ENCODE measurements around the gene ELOVL6.
"Not testable (repeated sequence)": the region's sequence is repeated elsewhere in the genome, so short reads cannot be mapped to it uniquely, and the experiment has no call there.

Gene ELOVL6
- 2.5 to 15.0 (median 6.9) reads per million in 9 experiments for total RNA-seq

- Mint-ChIP-seq H3K4me1 (ENCODE audit: low read depth in 2 of 2) (peaks cover 26 to 28% of the 10 kb centered on the region in 2 donors), H3K27ac (peak within 1 kb of the TSS; percentile 94 to 95), H3K9me3 (no peaks in the 10 kb centered on the region), H3K36me3 (ENCODE audit: insufficient read depth) (peaks cover 11% of the 10 kb centered on the region), H3K4me3 (peak within 1 kb of the TSS; percentile 90 to 94), H3K27me3 (no peaks in the 10 kb centered on the region)
- ATAC-seq (replicated peaks) (peak; percentile 3), DNase-seq (peak in 2 of 3 experiments; percentile 3 to 5)
Measured at GRCh38 chr4:110198435-110199416, at the start of gene ELOVL6. TSS of gene ELOVL6 (minus strand) at chr4:110198615. CDS start at chr4:110198335, 280 bp downstream.

- Mint-ChIP-seq H3K36me3 (ENCODE audit: insufficient read depth) (no peaks in the 10 kb centered on the region), H3K27ac (peak overlapping the region in 1 of 2 donors; percentile 51), H3K9me3 (no peaks in the 10 kb centered on the region), H3K4me3 (no peak overlapping the region), H3K27me3 (peaks cover 6 to 17% of the 10 kb centered on the region in 2 donors), H3K4me1 (ENCODE audit: low read depth in 2 of 2) (peaks cover 0 to 1% of the 10 kb centered on the region in 2 donors)
- ATAC-seq (replicated peaks) (no peak), DNase-seq (no peak)
Measured at GRCh38 chr4:110248100-110248499, 49.7 kb upstream of the ELOVL6 start.

GRCh38 chr4:110247591-110247990 lies 49.2 kb upstream of the ELOVL6 start:
- H3K27me3 Mint-ChIP-seq, result peaks cover 6 to 17% of the 10 kb centered on the region in 2 donors
- no peak for DNase-seq
- no peaks in the 10 kb centered on the region for H3K36me3 Mint-ChIP-seq (ENCODE audit: insufficient read depth)
- no peak overlapping the region for H3K4me3 Mint-ChIP-seq
- no peak for ATAC-seq (replicated peaks)
- H3K27ac Mint-ChIP-seq, result peak overlapping the region in 1 of 2 donors; percentile 51
- no peaks in the 10 kb centered on the region for H3K9me3 Mint-ChIP-seq
- H3K4me1 Mint-ChIP-seq (ENCODE audit: low read depth in 2 of 2), result peaks cover 0 to 1% of the 10 kb centered on the region in 2 donors

- H3K27me3 Mint-ChIP-seq, result peaks cover 6 to 28% of the 10 kb centered on the region in 2 donors
- no peak overlapping the region for H3K4me3 Mint-ChIP-seq
- ATAC-seq (replicated peaks) (no peak), DNase-seq (no peak)
- H3K27ac Mint-ChIP-seq, result no peak overlapping the region
- no peaks in the 10 kb centered on the region for H3K9me3 Mint-ChIP-seq
- H3K4me1 Mint-ChIP-seq (ENCODE audit: low read depth in 2 of 2), result peaks cover 0 to 1% of the 10 kb centered on the region in 2 donors
- H3K36me3 Mint-ChIP-seq (ENCODE audit: insufficient read depth), result no peaks in the 10 kb centered on the region
Measured at GRCh38 chr4:110245577-110245976, 47.2 kb upstream of the ELOVL6 start.

- no peak overlapping the region for H3K4me3 Mint-ChIP-seq
- H3K4me1 Mint-ChIP-seq (ENCODE audit: low read depth in 2 of 2), result no peaks in the 10 kb centered on the region
- no peak overlapping the region for H3K27ac Mint-ChIP-seq
- H3K36me3 Mint-ChIP-seq (ENCODE audit: insufficient read depth), result no peaks in the 10 kb centered on the region
- H3K27me3 Mint-ChIP-seq, result peaks cover 20 to 21% of the 10 kb centered on the region in 2 donors
- no peak for ATAC-seq (replicated peaks)
- H3K9me3 Mint-ChIP-seq, result no peaks in the 10 kb centered on the region
- no peak for DNase-seq
Measured at GRCh38 chr4:110236324-110236723, 37.9 kb upstream of the ELOVL6 start.

GRCh38 chr4:110233581-110233980 lies 35.2 kb upstream of the ELOVL6 start:
- not testable (repeated sequence) for H3K4me3 Mint-ChIP-seq; ATAC-seq (replicated peaks); H3K27ac Mint-ChIP-seq; H3K9me3 Mint-ChIP-seq; DNase-seq; H3K27me3 Mint-ChIP-seq; H3K36me3 Mint-ChIP-seq (ENCODE audit: insufficient read depth); H3K4me1 Mint-ChIP-seq (ENCODE audit: low read depth in 2 of 2)

- peak overlapping the region in 1 of 2 donors; percentile 12 for H3K27ac Mint-ChIP-seq
- DNase-seq (no peak), ATAC-seq (replicated peaks) (no peak)
- no peaks in the 10 kb centered on the region for H3K36me3 Mint-ChIP-seq (ENCODE audit: insufficient read depth)
- no peaks in the 10 kb centered on the region for H3K9me3 Mint-ChIP-seq
- H3K27me3 Mint-ChIP-seq, result no peaks in the 10 kb centered on the region
- no peaks in the 10 kb centered on the region for H3K4me1 Mint-ChIP-seq (ENCODE audit: low read depth in 2 of 2)
- H3K4me3 Mint-ChIP-seq, result no peak overlapping the region
Measured at GRCh38 chr4:110231869-110232268, 33.5 kb upstream of the ELOVL6 start.

- H3K4me3 Mint-ChIP-seq, result no peak overlapping the region
- no peak for DNase-seq
- H3K27me3 Mint-ChIP-seq, result peaks cover 5 to 9% of the 10 kb centered on the region in 2 donors
- no peaks in the 10 kb centered on the region for H3K36me3 Mint-ChIP-seq (ENCODE audit: insufficient read depth)
- no peak for ATAC-seq (replicated peaks)
- H3K9me3 Mint-ChIP-seq, result no peaks in the 10 kb centered on the region
- H3K27ac Mint-ChIP-seq, result no peak overlapping the region
- no peaks in the 10 kb centered on the region for H3K4me1 Mint-ChIP-seq (ENCODE audit: low read depth in 2 of 2)
Measured at GRCh38 chr4:110229266-110229665, 30.9 kb upstream of the ELOVL6 start.

GRCh38 chr4:110224812-110225211 lies 26.4 kb upstream of the ELOVL6 start:
- Mint-ChIP-seq H3K4me1 (ENCODE audit: low read depth in 2 of 2) (no peaks in the 10 kb centered on the region), H3K4me3 (no peak overlapping the region), H3K27ac (no peak overlapping the region), H3K36me3 (ENCODE audit: insufficient read depth) (no peaks in the 10 kb centered on the region), H3K27me3 (peaks cover 11 to 23% of the 10 kb centered on the region in 2 donors), H3K9me3 (no peaks in the 10 kb centered on the region)
- ATAC-seq (replicated peaks) (no peak), DNase-seq (no peak)

- no peaks in the 10 kb centered on the region for H3K36me3 Mint-ChIP-seq (ENCODE audit: insufficient read depth)
- H3K4me1 Mint-ChIP-seq (ENCODE audit: low read depth in 2 of 2), result no peaks in the 10 kb centered on the region
- ATAC-seq (replicated peaks) (no peak), DNase-seq (no peak)
- H3K27ac Mint-ChIP-seq, result no peak overlapping the region
- peaks cover 12 to 24% of the 10 kb centered on the region in 2 donors for H3K27me3 Mint-ChIP-seq
- peaks cover 1 to 3% of the 10 kb centered on the region in 2 donors for H3K9me3 Mint-ChIP-seq
- H3K4me3 Mint-ChIP-seq, result no peak overlapping the region
Measured at GRCh38 chr4:110224142-110224541, 25.7 kb upstream of the ELOVL6 start.

- not testable (repeated sequence) for ATAC-seq (replicated peaks); H3K9me3 Mint-ChIP-seq; H3K4me3 Mint-ChIP-seq; H3K36me3 Mint-ChIP-seq (ENCODE audit: insufficient read depth); DNase-seq; H3K4me1 Mint-ChIP-seq (ENCODE audit: low read depth in 2 of 2); H3K27ac Mint-ChIP-seq
- peaks cover 12 to 19% of the 10 kb centered on the region in 2 donors for H3K27me3 Mint-ChIP-seq
Measured at GRCh38 chr4:110218935-110219334, 20.5 kb upstream of the ELOVL6 start.

- not testable (repeated sequence) for DNase-seq; H3K27ac Mint-ChIP-seq; H3K9me3 Mint-ChIP-seq; ATAC-seq (replicated peaks); H3K4me3 Mint-ChIP-seq; H3K4me1 Mint-ChIP-seq (ENCODE audit: low read depth in 2 of 2); H3K36me3 Mint-ChIP-seq (ENCODE audit: insufficient read depth)
- H3K27me3 Mint-ChIP-seq, result peaks cover 10 to 19% of the 10 kb centered on the region in 2 donors
Measured at GRCh38 chr4:110217181-110217580, 18.8 kb upstream of the ELOVL6 start.

GRCh38 chr4:110216129-110216528 lies 17.7 kb upstream of the ELOVL6 start:
- H3K4me3 Mint-ChIP-seq, result no peak overlapping the region
- H3K4me1 Mint-ChIP-seq (ENCODE audit: low read depth in 2 of 2), result no peaks in the 10 kb centered on the region
- H3K27me3 Mint-ChIP-seq, result peaks cover 10 to 19% of the 10 kb centered on the region in 2 donors
- no peaks in the 10 kb centered on the region for H3K36me3 Mint-ChIP-seq (ENCODE audit: insufficient read depth)
- H3K9me3 Mint-ChIP-seq, result peaks cover 6 to 9% of the 10 kb centered on the region in 2 donors
- ATAC-seq (replicated peaks) (no peak), DNase-seq (no peak)
- no peak overlapping the region for H3K27ac Mint-ChIP-seq

- no peak for DNase-seq
- H3K27me3 Mint-ChIP-seq, result peaks cover 0 to 7% of the 10 kb centered on the region in 2 donors
- H3K27ac Mint-ChIP-seq, result no peak overlapping the region
- H3K9me3 Mint-ChIP-seq, result no peaks in the 10 kb centered on the region
- ATAC-seq (replicated peaks), result no peak
- no peaks in the 10 kb centered on the region for H3K4me1 Mint-ChIP-seq (ENCODE audit: low read depth in 2 of 2)
- no peaks in the 10 kb centered on the region for H3K36me3 Mint-ChIP-seq (ENCODE audit: insufficient read depth)
- no peak overlapping the region for H3K4me3 Mint-ChIP-seq
Measured at GRCh38 chr4:110211770-110212061, 13.3 kb upstream of the ELOVL6 start.

All from effector memory CD8-positive, alpha-beta T cell (primary cell).